ENCODE measurements around the gene PDE4D.

GRCh38 chr5:59529239-59529638 is 364.3 kb downstream of the PDE4D start:
- no peak for TF ChIP-seq YY1 (IDR thresholded peaks at IDR 0.05; ENCODE audit: insufficient read depth, insufficient read length)
- TF ChIP-seq ZNF274 (IDR thresholded peaks at IDR 0.05; ENCODE audit: low read depth, low read length), result no peak
- TF ChIP-seq SUZ12 (IDR thresholded peaks at IDR 0.05; ENCODE audit: extremely low read depth, insufficient read depth, insufficient read length), result no peak

All from NT2/D1 (cell line).